NK-92 treated with Interleukin-12 subunit alpha and Interleukin-12 subunit beta, amount 100 ng/mL, for 24 hours (cell line): ENCODE results near the gene CCDC40.

Experiments
- DNase-seq: peaks from one replicate; lab custom pipeline; 2025; lab: John Stamatoyannopoulos, UW

Gene CCDC40

GRCh38 chr17:80141463-80142165 is 105.2 kb downstream of the CCDC40 start:
- DNase-seq = no peak

DNA sequence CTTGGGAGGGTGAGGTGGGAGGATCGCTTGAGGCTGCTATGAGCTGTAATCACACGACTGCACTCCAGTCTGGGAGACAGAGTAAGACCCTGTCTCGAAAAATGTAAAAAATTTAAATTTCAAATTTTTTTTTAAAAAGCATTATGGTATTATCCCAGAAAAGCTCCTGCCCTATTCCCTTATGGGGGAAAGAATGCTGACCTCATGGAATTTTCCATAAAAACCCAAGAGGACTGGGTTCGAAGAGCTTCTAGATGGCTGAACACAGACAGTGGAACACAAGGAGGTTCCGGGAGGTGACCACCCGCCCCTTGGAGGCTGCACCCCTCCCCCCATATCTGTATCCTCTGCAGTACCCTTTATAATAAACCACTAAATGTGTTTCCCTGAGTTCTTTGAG is 106.5 kb downstream of the CCDC40 start:
- no peak for DNase-seq

- DNase-seq = no peak
Observed at GRCh38 chr17:80145076-80146075, 108.9 kb downstream of the CCDC40 start.

DNA sequence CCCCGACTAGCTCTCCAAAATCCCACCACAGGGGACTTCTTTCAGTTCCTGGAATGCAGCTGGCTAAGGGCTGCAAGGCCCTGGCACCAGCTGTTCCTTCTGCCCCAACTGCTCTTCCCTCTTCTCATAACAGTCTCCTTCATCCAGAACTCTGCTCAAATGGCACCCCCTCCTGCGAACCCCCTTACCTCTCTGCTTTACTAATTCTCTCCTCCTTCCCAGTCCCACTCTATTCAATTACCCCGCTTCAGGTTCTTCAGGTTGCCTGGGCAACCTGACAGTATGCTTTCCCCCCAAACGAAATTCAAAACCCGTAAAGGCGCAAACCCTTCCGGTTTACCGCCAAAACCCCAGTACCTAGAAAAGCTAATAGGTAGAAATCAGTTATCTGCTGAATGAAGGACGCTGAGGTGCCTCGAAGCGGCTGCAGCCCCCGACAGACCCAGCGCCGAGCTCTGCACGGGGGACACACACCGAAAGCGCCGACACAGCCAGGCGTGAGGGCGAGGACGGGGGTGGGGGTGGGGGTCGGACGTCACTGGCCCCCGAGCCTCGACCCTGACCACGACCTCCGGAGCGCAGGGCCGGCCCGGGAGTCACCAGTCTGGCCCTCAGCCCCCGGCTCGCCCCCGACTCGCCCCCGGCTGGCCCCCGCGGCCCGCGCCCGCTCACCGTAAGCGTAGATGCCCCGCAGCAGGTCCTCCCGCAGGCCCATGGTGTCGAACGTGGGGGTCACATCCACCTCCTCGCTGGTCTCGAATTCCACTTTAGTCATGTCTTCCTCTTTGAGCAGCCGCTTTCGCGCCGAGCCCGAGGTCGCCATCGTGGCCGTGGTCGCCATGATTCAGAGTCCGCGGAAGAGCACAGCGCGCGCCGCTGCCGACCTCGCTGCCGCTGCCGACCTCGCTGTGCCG is 109.9 kb downstream of the CCDC40 start:
- DNase-seq = peak; percentile 57

DNA sequence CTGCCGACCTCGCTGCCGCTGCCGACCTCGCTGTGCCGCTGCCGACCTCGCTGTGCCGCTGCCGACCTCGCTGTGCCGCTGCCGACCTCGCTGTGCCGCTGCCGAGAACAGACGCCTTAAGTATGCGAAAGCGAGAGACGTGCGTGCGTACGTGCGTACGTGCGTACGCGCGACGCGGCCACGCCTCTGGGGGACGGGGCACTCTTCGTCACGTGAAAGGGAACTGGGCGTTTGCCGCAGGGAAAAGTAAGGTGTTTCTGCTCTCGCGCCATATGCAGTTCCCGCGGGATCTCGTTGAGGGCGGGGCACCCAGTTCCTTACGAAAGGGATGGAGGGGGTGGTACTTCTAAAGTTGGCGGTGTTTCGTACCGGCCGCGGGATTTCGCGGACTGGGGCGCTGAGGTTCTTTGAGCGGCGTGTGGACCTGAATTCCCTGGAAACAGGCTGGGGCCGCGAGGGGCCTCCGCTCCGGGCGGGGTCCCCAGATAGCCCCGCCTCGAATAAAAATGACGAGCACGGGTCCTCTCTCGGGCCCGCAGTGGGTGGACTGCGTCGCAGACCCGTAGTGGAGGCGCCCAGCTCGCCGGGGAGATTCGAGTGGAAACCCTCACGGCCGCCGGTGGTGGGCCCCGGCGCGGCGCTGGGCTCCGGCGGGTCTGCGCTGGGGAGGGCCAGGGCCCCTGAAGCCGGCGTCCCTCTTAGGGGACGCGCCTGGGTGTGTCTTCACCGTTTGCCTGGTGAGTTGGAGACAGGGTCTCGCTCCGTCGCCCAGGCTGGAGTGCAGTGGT is 110.8 kb downstream of the CCDC40 start, which contains the start of gene EIF4A3:
TSS of gene EIF4A3 (minus strand) at position 94 of the 788 bp plus-strand sequence. CDS start 167 bp downstream, outside the sequence.
- peak; percentile 95 for DNase-seq
